CD4-positive, alpha-beta T cell (primary cell): ENCODE data around the gene PLXNA2. TPM values are rescaled to one million over a fixed set of nuclear protein-coding genes. Genes with fewer than 3 reads are reported as not detected.

Experiments used
- ATAC-seq: fragments of 200-7000 bp; cut with Tn5 transposase; one replicate; pipeline ENCODE4 v1.10.0; 2022; ENCODE audit warnings: mild to moderate bottlenecking; ENCODE audit not compliant: poor library complexity
- CTCF ChIA-PET: fragments of 350-600 bp; sonication (Branson Sonifier 250); formaldehyde crosslinking; loops from one replicate; lab custom pipeline; 2021; ENCODE audit warnings: antibody characterized with exemption, inconsistent platforms; lab: Charles Lee
- POLR2A ChIA-PET: fragments of 350-600 bp; sonication (Branson Sonifier 250); formaldehyde crosslinking; loops from one replicate; lab custom pipeline; 2021; ENCODE audit warnings: antibody characterized with exemption, inconsistent platforms; lab: Charles Lee
- DNase-seq, 14 experiments: peaks; one replicate each; pipeline ENCODE4 v3.0.0-alpha.2; 2013 to 2020; ENCODE audit warnings: mixed read lengths in 2 of 14
- H3K27ac ChIP-seq, 2 donors: one replicate each; pipeline versions ENCODE4 v1.5.1 to v1.7.0; 2013; ENCODE audit warnings: low read length in 2 of 2, low read depth in 1 of 2, mild to moderate bottlenecking in 1 of 2
- H3K27me3 ChIP-seq, 2 experiments: 1 replicate in 1 of 2; 2 replicates in 1 of 2; pipeline versions ENCODE4 v1.6.1 to v1.7.0; 2013; ENCODE audit warnings: low read length in 2 of 2, control low read depth in 1 of 2, mild to moderate bottlenecking in 1 of 2, moderate library complexity in 1 of 2; ENCODE audit not compliant: insufficient read depth in 2 of 2, control insufficient read depth in 1 of 2
- H3K36me3 ChIP-seq: one replicate; pipeline ENCODE4 v1.6.1; 2013; ENCODE audit warnings: low read length, control low read depth; ENCODE audit not compliant: insufficient read depth
- H3K4me1 ChIP-seq: one replicate; pipeline ENCODE4 v1.6.1; 2013; ENCODE audit warnings: low read length, control low read depth; ENCODE audit not compliant: insufficient read depth
- H3K4me3 ChIP-seq: one replicate; pipeline ENCODE4 v1.5.1; 2013; ENCODE audit warnings: mild to moderate bottlenecking, low read length, moderate library complexity
- H3K9me3 ChIP-seq, 2 experiments: 1 replicate in 1 of 2; 2 replicates in 1 of 2; pipeline versions ENCODE4 v1.6.1 to v1.7.0; 2013; ENCODE audit warnings: low read length in 2 of 2, mild to moderate bottlenecking in 2 of 2, control low read depth in 1 of 2, moderate library complexity in 1 of 2; ENCODE audit not compliant: control insufficient read depth in 1 of 2, insufficient read depth in 1 of 2
- H3K27ac Mint-ChIP-seq: one replicate; pipeline ENCODE4 v1.8.0; 2020; ENCODE audit warnings: mixed read lengths
- H3K27me3 Mint-ChIP-seq: one replicate; pipeline ENCODE4 v1.8.0; 2021; ENCODE audit warnings: mixed read lengths
- H3K36me3 Mint-ChIP-seq: one replicate; pipeline ENCODE4 v1.8.0; 2021; ENCODE audit warnings: low read depth, mixed read lengths
- H3K4me1 Mint-ChIP-seq: one replicate; pipeline ENCODE4 v1.8.0; 2021; ENCODE audit warnings: low read depth, mixed read lengths
- H3K4me3 Mint-ChIP-seq: one replicate; pipeline ENCODE4 v1.8.0; 2020; ENCODE audit warnings: mild to moderate bottlenecking, mixed read lengths
- H3K9me3 Mint-ChIP-seq: one replicate; pipeline ENCODE4 v1.8.0; 2020; ENCODE audit warnings: mixed read lengths
- intact Hi-C, 2 experiments: fragments of 100-400 bp; cut with DNase I in 1 of 2; cut with micrococcal nuclease in 1 of 2; formaldehyde crosslinking; loops; one replicate each; pipeline versions ENCODE4 v1.15.1 to v1.9.0; 2023 to 2025; cut with DNase I, micrococcal nuclease
- total RNA-seq, 174 experiments: library from RNA in 2 of 174; stranded (reverse) in 2 of 174; gene quantifications; one replicate each; pipeline ENCODE4 v1.2.3 and lab custom pipeline; 2021 to 2026
- TF ChIP-seq, protein P1 (sequence below): fragments of 200-600 bp; IDR thresholded peaks from one replicate; pipeline ENCODE4 v1.8.0; 2022; ENCODE audit warnings: antibody characterized with exemption, mild to moderate bottlenecking

The PLXNA2 gene
- total RNA-seq, 2 experiments from 2014 or later = 0.75 to 0.77 TPM

DNA sequence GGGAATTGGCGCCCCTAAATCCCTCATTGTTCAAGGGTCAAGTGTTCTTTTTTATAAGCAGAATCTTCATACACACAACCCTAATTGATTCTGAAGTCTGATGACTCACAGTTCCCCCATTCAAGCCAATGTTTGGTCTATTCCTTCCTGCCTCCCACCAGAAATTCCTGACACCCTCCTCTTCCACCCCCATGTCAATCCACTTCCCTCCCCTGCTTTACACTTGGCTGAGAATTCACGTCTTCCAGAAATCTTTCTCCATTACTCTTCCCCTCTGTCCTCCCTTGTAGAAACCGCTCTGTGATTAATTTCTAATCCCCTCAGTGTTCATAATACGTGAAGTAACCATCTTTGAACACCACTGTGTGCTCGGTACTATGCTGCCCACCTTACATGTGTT, 257.0 kb downstream of the PLXNA2 start:
- Mint-ChIP-seq H3K36me3 (no peaks in the 10 kb centered on the region), H3K4me3 (no peak overlapping the region), H3K27me3 (peaks cover 11% of the 10 kb centered on the region), H3K4me1 (no peaks in the 10 kb centered on the region), H3K9me3 (no peaks in the 10 kb centered on the region), H3K27ac (no peak overlapping the region)
- intact Hi-C loops = no loop called here
- POLR2A ChIA-PET = no interaction called here
- Histone ChIP-seq H3K36me3 (no peaks in the 10 kb centered on the region), H3K9me3 (no peaks in the 10 kb centered on the region), H3K27me3 (peaks cover 3 to 5% of the 10 kb centered on the region in 2 experiments), H3K27ac (no peak overlapping the region), H3K4me1 (no peaks in the 10 kb centered on the region), H3K4me3 (no peak overlapping the region)
- no peak for ATAC-seq
- no peak for DNase-seq
- CTCF ChIA-PET = no interaction called here
- TF ChIP-seq, protein P1, sequence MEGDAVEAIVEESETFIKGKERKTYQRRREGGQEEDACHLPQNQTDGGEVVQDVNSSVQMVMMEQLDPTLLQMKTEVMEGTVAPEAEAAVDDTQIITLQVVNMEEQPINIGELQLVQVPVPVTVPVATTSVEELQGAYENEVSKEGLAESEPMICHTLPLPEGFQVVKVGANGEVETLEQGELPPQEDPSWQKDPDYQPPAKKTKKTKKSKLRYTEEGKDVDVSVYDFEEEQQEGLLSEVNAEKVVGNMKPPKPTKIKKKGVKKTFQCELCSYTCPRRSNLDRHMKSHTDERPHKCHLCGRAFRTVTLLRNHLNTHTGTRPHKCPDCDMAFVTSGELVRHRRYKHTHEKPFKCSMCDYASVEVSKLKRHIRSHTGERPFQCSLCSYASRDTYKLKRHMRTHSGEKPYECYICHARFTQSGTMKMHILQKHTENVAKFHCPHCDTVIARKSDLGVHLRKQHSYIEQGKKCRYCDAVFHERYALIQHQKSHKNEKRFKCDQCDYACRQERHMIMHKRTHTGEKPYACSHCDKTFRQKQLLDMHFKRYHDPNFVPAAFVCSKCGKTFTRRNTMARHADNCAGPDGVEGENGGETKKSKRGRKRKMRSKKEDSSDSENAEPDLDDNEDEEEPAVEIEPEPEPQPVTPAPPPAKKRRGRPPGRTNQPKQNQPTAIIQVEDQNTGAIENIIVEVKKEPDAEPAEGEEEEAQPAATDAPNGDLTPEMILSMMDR = no peak

DNA sequence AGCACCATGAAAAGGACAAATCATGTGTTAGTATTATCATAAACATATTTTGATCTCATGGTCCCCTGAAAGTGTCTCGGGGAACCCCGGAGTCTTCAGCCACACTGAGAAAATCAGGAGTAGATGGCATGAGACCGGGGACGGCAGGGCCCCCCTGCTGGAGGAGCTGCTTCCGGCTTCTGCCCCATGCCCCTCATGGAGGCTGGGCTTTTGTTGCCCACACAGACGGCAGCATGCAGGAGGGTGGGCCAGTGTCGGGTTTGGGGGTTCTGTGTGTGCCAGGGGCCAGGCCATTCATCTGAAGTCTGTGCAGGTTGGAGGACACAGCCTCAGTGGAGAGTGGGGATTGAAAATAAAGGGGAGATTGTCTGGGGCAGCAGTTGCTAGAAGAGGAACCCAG, 258.2 kb downstream of the PLXNA2 start:
- Histone ChIP-seq H3K9me3 (no peaks in the 10 kb centered on the region), H3K4me1 (no peaks in the 10 kb centered on the region), H3K27ac (no peak overlapping the region), H3K4me3 (no peak overlapping the region), H3K27me3 (peaks cover 5 to 8% of the 10 kb centered on the region in 2 experiments), H3K36me3 (no peaks in the 10 kb centered on the region)
- CTCF ChIA-PET = no interaction called here
- Mint-ChIP-seq H3K27ac (no peak overlapping the region), H3K9me3 (no peaks in the 10 kb centered on the region), H3K36me3 (no peaks in the 10 kb centered on the region), H3K4me1 (no peaks in the 10 kb centered on the region), H3K27me3 (peaks cover 19% of the 10 kb centered on the region), H3K4me3 (no peak overlapping the region)
- POLR2A ChIA-PET = no interaction called here
- intact Hi-C loops = no loop called here
- ATAC-seq = no peak
- DNase-seq = no peak
- TF ChIP-seq, protein P1 = no peak

DNA sequence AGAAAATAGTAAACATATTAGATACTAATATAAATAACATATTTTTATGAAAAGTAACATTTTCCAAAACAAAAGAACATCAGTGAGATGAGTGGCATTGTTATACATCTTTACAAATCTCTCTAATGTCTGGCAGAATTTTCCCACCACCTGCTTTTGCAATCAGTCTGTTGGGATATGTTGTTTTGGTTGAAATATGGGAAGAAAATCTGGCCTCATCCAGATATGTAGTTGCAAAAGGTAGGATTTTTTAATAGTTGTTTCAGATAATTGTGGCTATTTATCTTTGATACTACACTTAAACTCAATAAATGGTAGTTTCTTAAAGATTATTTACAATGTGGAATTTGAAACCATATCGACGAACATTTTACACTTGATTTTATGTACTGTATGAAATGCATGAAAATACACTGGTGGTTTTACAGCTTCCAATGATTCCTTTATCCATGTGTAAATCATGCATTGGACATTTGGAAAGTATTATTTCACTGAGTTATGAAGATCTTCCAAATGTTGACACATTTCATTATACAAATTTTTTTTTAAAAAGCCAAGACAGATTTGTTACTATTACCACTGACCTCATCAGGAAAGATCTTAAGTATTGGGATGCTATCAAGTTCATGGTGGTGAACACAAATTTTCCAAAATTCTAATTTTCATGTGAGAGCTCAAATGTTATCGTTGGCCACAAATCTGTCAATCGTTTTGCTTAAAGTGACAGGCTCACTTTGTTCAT, 259.2 kb downstream of the PLXNA2 start:
- no peak for ATAC-seq
- H3K4me3 Mint-ChIP-seq = no peak overlapping the region
- no peaks in the 10 kb centered on the region for H3K36me3 ChIP-seq
- ChIA-PET POLR2A (no interaction called here), CTCF (no interaction called here)
- H3K4me3 ChIP-seq = no peak overlapping the region
- peaks cover 0 to 8% of the 10 kb centered on the region in 2 experiments for H3K27me3 ChIP-seq
- TF ChIP-seq, protein P1 = no peak
- H3K9me3 Mint-ChIP-seq = no peaks in the 10 kb centered on the region
- no peak overlapping the region for H3K27ac Mint-ChIP-seq
- DNase-seq = no peak
- intact Hi-C loops = no loop called here
- no peaks in the 10 kb centered on the region for H3K9me3 ChIP-seq
- no peak overlapping the region for H3K27ac ChIP-seq
- no peaks in the 10 kb centered on the region for H3K4me1 Mint-ChIP-seq
- no peaks in the 10 kb centered on the region for H3K4me1 ChIP-seq
- H3K27me3 Mint-ChIP-seq = peaks cover 22% of the 10 kb centered on the region
- no peaks in the 10 kb centered on the region for H3K36me3 Mint-ChIP-seq
